Activated CD4-positive, alpha-beta T cell treated with anti-CD3 and anti-CD28 coated beads for 4 hours (primary cell): Measurements from ENCODE around the gene LILRA5.
"Not testable (repeated sequence)": the region's sequence is repeated elsewhere in the genome, so short reads cannot be mapped to it uniquely, and the experiment has no call there.

Experiments used
- DNase-seq, 2 donors: peaks; one replicate each; pipeline ENCODE4 v3.0.0-alpha.2; 2020

Gene LILRA5

GRCh38 chr19:54312436-54313377 is at the start of gene LILRA5:
LILRA5 (minus strand) TSS chr19:54313166; CDS start chr19:54313019, 147 bp downstream.
- no peak for DNase-seq

GRCh38 chr19:54361680-54362422 is 48.9 kb upstream of the LILRA5 start:
- DNase-seq: not testable (repeated sequence)

- DNase-seq: peak; percentile 49 to 66
Observed at GRCh38 chr19:54359149-54359820, 46.3 kb upstream of the LILRA5 start.

GRCh38 chr19:54357381-54357780 is 44.4 kb upstream of the LILRA5 start:
- DNase-seq: no peak

- DNase-seq: no peak
Observed at GRCh38 chr19:54356444-54357056, 43.6 kb upstream of the LILRA5 start.

- no peak for DNase-seq
Observed at GRCh38 chr19:54355675-54356074, 42.7 kb upstream of the LILRA5 start.

- no peak for DNase-seq
Observed at GRCh38 chr19:54354761-54355160, 41.8 kb upstream of the LILRA5 start.

GRCh38 chr19:54352546-54352945 is 39.6 kb upstream of the LILRA5 start:
- DNase-seq: no peak

GRCh38 chr19:54352041-54352440 is 39.1 kb upstream of the LILRA5 start:
- DNase-seq: no peak

- no peak for DNase-seq
Observed at GRCh38 chr19:54351474-54351873, 38.5 kb upstream of the LILRA5 start.

GRCh38 chr19:54345938-54346386 is 33.0 kb upstream of the LILRA5 start:
- no peak for DNase-seq

- DNase-seq: no peak
Observed at GRCh38 chr19:54343868-54344267, 30.9 kb upstream of the LILRA5 start.

GRCh38 chr19:54341295-54341694 is 28.3 kb upstream of the LILRA5 start:
- DNase-seq: no peak

- DNase-seq: no peak
Observed at GRCh38 chr19:54339646-54340358, 26.8 kb upstream of the LILRA5 start.

- DNase-seq: no peak
Observed at GRCh38 chr19:54338521-54338920, 25.6 kb upstream of the LILRA5 start.

- no peak for DNase-seq
Observed at GRCh38 chr19:54337858-54338230, 24.9 kb upstream of the LILRA5 start.

- no peak for DNase-seq
Observed at GRCh38 chr19:54336893-54337857, 24.2 kb upstream of the LILRA5 start.

GRCh38 chr19:54335979-54336892 is 23.3 kb upstream of the LILRA5 start:
- no peak for DNase-seq

- DNase-seq: no peak
Observed at GRCh38 chr19:54335164-54335563, 22.2 kb upstream of the LILRA5 start.
